ENCODE data around the gene C3.

C3 gene

GRCh38 chr19:6725513-6726231 lies 5.2 kb upstream of the C3 start:
- TF ChIP-seq CTCF (IDR thresholded peaks at IDR 0.05) (no peak), ZFX (IDR thresholded peaks at IDR 0.05; ENCODE audit: borderline replicate concordance) (no peak)
- H3K27ac ChIP-seq, result no peak overlapping the region

DNA sequence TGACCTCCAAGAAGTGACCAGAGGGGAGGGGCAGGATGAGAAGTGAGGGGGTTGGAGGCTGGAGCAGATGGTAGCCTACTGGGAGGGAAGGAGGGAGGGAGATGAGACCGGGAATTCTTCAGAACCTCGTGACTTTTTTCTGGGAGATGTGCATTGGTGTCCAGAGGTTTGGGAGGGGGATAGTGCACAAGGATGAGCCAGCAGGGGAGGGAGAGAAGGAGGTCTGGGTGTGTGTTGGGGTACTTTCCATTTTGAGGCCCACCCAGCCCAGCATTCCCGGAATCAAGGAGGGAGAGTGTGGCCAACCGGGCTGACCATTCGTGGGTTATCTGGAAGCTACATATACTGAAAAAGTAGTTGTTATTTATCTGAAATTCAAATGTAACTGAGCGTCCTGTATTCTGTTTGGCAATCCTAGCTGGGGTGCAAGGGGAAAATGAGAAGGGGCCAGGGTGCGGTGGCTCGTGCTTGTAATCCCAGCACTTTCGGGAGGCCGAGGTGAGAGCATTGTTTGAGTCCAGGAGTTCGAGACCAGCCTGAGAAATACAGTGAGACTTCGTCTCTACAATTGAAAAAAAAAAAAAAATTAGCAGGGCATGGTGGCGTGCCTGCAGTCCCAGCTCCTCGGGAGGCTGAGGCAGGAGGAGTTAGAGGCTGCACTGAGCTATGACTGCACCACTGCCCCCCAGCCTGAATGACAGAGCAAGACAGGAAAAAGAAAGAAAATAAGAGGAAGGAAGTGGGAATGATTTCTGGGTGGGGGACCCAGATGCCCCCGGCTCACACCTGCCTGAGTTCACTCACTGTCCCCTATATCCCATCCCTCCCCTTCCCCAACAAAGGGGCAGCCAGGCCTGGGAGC lies 4.4 kb upstream of the C3 start:
- no peak overlapping the region for H3K27ac ChIP-seq
- no peak for TF ChIP-seq ZFX (IDR thresholded peaks at IDR 0.05; ENCODE audit: borderline replicate concordance)
- TF ChIP-seq CTCF (IDR thresholded peaks at IDR 0.05), result no peak

- TF ChIP-seq CTCF (IDR thresholded peaks at IDR 0.05), result no peak
- TF ChIP-seq ZFX (IDR thresholded peaks at IDR 0.05; ENCODE audit: borderline replicate concordance), result no peak
- H3K27ac ChIP-seq, result no peak overlapping the region
These were observed 3.3 kb upstream of the C3 start for GRCh38 chr19:6723738-6724137.

- H3K27ac ChIP-seq, result no peak overlapping the region
- TF ChIP-seq CTCF (IDR thresholded peaks at IDR 0.05), result no peak
- TF ChIP-seq ZFX (IDR thresholded peaks at IDR 0.05; ENCODE audit: borderline replicate concordance), result no peak
These were observed 2.7 kb upstream of the C3 start for GRCh38 chr19:6723108-6723618.

DNA sequence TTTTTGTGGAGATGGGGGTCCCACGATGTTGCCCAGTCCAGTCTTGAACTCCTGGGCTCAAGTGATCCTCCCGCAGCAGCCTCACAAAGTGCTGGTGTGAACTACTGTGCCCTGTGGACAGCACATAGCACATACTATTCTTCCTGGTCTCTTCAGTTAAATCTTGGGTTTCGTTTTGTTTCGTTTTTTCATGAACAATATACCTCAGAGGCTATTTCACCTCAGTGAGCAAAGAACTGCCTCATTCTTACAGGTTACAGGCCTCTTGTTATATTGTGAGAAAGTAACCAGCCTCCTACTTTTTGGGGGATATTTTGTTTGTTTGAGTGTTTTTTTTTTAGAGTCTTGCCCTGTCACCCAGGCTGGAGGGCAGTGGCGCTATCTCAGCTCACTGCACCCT lies 1.3 kb upstream of the C3 start:
- H3K27ac ChIP-seq, result no peak overlapping the region
- TF ChIP-seq ZFX (IDR thresholded peaks at IDR 0.05; ENCODE audit: borderline replicate concordance) (no peak), CTCF (IDR thresholded peaks at IDR 0.05) (no peak)

GRCh38 chr19:6721138-6721474 lies 656 bp upstream of the C3 start:
- no peak overlapping the region for H3K27ac ChIP-seq

More at GRCh38 chr19:6721138-6721474, 656 bp upstream of the C3 start:
- TF ChIP-seq ZFX (IDR thresholded peaks at IDR 0.05; ENCODE audit: borderline replicate concordance) (no peak), CTCF (IDR thresholded peaks at IDR 0.05) (no peak)

Data from 22Rv1 (cell line).